Activated T-cell treated with anti-CD3 and anti-CD28 coated beads, Interleukin-2, amount 50 U/mL, for 4 hours (primary cell): ENCODE data around the gene TMCO4. TPM values are rescaled to one million over a fixed set of nuclear protein-coding genes. Genes with fewer than 3 reads are reported as not detected.
A peak's percentile ranks its signal among the peaks of the same experiment; 100 is the strongest.

Experiments used
- ATAC-seq, 2 donors: fragments of 200-7000 bp; cut with Tn5 transposase; one replicate each; pipeline ENCODE4 v1.10.0; 2021
- DNase-seq: peaks from one replicate; pipeline ENCODE4 v3.0.0-alpha.2; 2020
- H3K27me3 Mint-ChIP-seq: one replicate; pipeline ENCODE4 v1.8.0; 2021; ENCODE audit warnings: low read depth, mixed read lengths
- H3K36me3 Mint-ChIP-seq: one replicate; pipeline ENCODE4 v1.8.0; 2022; ENCODE audit warnings: mixed read lengths; ENCODE audit not compliant: insufficient read depth
- H3K4me1 Mint-ChIP-seq: one replicate; pipeline ENCODE4 v1.8.0; 2021; ENCODE audit warnings: low read depth, mixed read lengths
- H3K4me3 Mint-ChIP-seq: one replicate; pipeline ENCODE4 v1.8.0; 2021; ENCODE audit warnings: mild to moderate bottlenecking, moderate library complexity, mixed read lengths
- H3K9me3 Mint-ChIP-seq: one replicate; pipeline ENCODE4 v1.8.0; 2021; ENCODE audit warnings: mixed read lengths
- total RNA-seq, 3 donors: library from RNA; stranded (reverse); gene quantifications; one replicate each; pipeline ENCODE4 v1.2.1, GENCODE V29; 2021

The TMCO4 gene
- total RNA-seq, 3 donors from 2014 or later = 10.4 to 16.1 (median 13.2) TPM

DNA sequence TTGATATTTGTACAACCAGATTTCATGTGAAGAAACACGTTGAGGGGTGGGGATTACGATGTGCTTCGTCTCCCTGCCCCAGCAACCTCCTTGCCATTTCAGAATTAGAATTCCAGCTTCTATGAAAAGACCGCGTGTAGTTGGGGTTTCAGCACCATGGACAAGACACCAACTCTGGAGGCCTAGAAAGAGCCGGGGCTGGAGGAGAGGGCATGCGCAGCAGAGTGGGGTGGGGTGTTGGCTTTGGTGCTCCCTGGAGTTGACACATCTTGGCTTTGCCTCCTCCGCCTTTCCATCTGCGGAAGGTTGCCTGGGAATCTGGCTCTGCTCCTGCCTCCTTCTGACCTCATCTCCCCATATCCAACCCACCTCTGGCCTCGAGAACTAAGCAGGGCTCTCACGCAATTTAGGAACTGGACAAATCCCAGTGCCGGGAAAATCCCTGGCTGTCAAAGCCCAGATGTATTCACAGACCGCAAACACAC lies 123.2 kb downstream of the TMCO4 start:
- Mint-ChIP-seq H3K4me1 (no peaks in the 10 kb centered on the region), H3K4me3 (no peak overlapping the region), H3K36me3 (no peaks in the 10 kb centered on the region), H3K27me3 (no peaks in the 10 kb centered on the region), H3K9me3 (no peaks in the 10 kb centered on the region)
- ATAC-seq = no peak
- no peak for DNase-seq

DNA sequence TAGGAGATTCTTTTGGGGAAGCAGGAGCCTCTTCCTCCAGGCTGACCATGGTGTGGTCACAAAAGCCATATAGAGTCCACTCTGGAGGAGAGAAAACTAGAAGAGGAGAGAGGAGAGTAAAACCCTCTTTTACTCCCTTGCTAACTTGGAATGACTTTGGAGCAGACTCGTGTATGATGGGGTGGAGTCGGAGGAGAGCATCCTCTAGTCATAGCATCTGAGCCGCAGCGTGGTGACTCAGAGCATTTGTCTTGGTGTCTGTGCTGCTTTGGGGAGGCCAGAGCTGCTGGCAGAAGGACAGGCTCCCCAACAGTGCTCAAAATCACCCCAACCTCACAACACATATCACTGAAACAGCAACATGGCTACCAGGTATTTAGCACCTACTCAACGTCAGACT lies 123.9 kb downstream of the TMCO4 start:
- Mint-ChIP-seq H3K36me3 (no peaks in the 10 kb centered on the region), H3K27me3 (no peaks in the 10 kb centered on the region), H3K4me3 (no peak overlapping the region), H3K4me1 (no peaks in the 10 kb centered on the region), H3K9me3 (no peaks in the 10 kb centered on the region)
- DNase-seq (no peak), ATAC-seq (no peak)

DNA sequence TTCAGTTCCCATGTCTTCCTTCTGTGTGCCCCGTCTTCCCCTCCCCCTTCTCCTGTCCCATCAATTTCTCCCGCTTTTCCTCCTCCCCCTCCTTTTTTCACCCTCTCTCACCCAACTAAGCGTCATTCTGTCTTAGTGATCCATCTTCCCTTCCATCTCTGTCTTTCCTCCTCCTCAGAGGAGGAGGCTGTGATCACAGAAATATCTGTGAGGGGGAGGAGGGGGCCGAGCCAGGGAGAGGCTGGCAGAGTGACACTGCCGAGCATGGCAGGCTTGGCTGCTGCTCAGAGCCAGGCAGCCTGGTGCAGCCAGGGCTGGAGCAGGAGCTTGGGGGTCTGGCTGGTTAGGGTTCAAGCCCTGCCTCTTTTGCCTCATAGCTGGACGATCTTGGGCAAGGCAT lies 127.5 kb downstream of the TMCO4 start:
- ATAC-seq (no peak), DNase-seq (no peak)
- Mint-ChIP-seq H3K4me3 (no peak overlapping the region), H3K4me1 (peaks cover 2% of the 10 kb centered on the region), H3K27me3 (no peaks in the 10 kb centered on the region), H3K9me3 (no peaks in the 10 kb centered on the region), H3K36me3 (no peaks in the 10 kb centered on the region)

DNA sequence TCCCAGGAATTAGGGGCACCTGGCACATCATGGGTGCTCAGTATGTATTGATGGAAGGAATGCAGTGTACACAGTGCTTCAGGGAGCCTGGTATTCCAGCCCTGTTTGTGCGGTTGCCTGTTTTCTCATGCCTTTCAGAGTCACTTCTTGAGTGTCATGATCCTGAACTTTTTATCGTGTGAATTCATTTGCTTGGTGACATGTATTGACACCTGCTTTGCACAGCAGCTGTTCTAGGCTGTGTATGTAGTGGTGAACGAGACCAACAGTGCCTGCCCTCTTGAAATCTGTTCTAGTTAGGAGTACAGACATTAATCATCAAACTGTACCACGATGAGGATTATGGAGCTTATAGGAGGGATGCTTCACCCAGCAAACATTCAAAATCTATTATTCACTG lies 128.9 kb downstream of the TMCO4 start:
- H3K36me3 Mint-ChIP-seq = no peaks in the 10 kb centered on the region
- H3K4me1 Mint-ChIP-seq = peaks cover 14% of the 10 kb centered on the region
- DNase-seq (no peak), ATAC-seq (no peak)
- H3K9me3 Mint-ChIP-seq = no peaks in the 10 kb centered on the region
- no peak overlapping the region for H3K4me3 Mint-ChIP-seq
- H3K27me3 Mint-ChIP-seq = peaks cover 9% of the 10 kb centered on the region

DNA sequence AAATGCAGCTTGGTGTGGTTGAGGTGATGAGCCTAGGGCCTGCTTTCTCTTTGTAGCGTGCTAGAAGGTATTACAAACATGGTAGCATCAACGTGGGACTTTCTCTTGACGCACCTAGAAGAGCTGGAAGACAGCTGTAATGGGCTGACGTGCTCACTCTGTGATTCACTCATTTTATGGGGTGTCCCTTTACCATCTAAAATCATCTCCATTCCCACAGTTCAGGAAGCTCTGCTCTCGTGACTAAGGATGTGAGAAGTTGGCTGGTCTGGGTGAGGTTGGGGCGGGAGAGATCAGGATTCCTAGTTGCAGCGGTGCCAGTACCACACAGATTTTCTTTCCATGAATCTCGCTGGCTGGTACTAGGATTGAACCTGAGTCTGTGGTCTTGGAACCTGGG lies 130.8 kb downstream of the TMCO4 start:
- Mint-ChIP-seq H3K27me3 (peaks cover 10% of the 10 kb centered on the region), H3K4me1 (peaks cover 19% of the 10 kb centered on the region), H3K4me3 (no peak overlapping the region), H3K9me3 (no peaks in the 10 kb centered on the region), H3K36me3 (no peaks in the 10 kb centered on the region)
- no peak for ATAC-seq
- no peak for DNase-seq

DNA sequence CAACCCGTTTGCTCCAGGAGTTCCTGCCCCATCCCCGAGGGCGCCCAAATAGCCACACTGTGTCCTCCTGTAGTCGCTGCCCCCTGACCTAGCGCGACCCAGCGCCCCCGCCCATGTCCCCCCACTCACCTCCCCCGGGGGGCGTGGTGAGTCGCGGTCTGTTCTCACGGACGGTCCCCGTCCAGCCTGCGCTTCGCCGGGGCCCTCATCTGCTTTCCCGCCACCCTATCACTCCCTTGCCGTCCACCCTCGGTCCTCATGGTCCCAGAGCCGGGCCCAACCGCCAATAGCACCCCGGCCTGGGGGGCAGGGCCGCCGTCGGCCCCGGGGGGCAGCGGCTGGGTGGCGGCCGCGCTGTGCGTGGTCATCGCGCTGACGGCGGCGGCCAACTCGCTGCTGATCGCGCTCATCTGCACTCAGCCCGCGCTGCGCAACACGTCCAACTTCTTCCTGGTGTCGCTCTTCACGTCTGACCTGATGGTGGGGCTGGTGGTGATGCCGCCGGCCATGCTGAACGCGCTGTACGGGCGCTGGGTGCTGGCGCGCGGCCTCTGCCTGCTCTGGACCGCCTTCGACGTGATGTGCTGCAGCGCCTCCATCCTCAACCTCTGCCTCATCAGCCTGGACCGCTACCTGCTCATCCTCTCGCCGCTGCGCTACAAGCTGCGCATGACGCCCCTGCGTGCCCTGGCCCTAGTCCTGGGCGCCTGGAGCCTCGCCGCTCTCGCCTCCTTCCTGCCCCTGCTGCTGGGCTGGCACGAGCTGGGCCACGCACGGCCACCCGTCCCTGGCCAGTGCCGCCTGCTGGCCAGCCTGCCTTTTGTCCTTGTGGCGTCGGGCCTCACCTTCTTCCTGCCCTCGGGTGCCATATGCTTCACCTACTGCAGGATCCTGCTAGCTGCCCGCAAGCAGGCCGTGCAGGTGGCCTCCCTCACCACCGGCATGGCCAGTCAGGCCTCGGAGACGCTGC lies 133.9 kb downstream of the TMCO4 start:
- H3K4me3 Mint-ChIP-seq = peak overlapping the region; percentile 74
- peaks cover 11% of the 10 kb centered on the region for H3K27me3 Mint-ChIP-seq
- H3K4me1 Mint-ChIP-seq = peaks cover 23% of the 10 kb centered on the region
- DNase-seq (no peak), ATAC-seq (no peak)
- H3K9me3 Mint-ChIP-seq = no peaks in the 10 kb centered on the region
- H3K36me3 Mint-ChIP-seq = no peaks in the 10 kb centered on the region

DNA sequence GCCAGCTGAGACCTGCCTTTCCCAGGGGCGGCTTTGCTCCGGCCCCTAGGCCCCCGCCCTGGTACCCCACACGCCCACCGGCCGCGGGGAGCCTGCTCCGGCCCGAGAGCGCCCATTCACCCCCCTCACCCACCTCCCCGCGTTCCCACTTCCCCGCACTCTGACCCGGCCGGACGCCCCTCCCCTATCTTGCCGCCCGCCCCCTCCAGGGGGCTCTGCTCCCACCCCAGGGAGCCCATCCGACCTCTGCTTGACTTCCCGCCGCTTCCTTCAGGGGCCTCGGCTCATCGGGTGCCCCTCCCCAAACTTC lies 134.6 kb downstream of the TMCO4 start:
- H3K27me3 Mint-ChIP-seq = peaks cover 11% of the 10 kb centered on the region
- DNase-seq = no peak
- no peaks in the 10 kb centered on the region for H3K9me3 Mint-ChIP-seq
- H3K36me3 Mint-ChIP-seq = no peaks in the 10 kb centered on the region
- H3K4me1 Mint-ChIP-seq = peaks cover 23% of the 10 kb centered on the region
- peak overlapping the region; percentile 60 for H3K4me3 Mint-ChIP-seq
- ATAC-seq = peak; percentile 11

DNA sequence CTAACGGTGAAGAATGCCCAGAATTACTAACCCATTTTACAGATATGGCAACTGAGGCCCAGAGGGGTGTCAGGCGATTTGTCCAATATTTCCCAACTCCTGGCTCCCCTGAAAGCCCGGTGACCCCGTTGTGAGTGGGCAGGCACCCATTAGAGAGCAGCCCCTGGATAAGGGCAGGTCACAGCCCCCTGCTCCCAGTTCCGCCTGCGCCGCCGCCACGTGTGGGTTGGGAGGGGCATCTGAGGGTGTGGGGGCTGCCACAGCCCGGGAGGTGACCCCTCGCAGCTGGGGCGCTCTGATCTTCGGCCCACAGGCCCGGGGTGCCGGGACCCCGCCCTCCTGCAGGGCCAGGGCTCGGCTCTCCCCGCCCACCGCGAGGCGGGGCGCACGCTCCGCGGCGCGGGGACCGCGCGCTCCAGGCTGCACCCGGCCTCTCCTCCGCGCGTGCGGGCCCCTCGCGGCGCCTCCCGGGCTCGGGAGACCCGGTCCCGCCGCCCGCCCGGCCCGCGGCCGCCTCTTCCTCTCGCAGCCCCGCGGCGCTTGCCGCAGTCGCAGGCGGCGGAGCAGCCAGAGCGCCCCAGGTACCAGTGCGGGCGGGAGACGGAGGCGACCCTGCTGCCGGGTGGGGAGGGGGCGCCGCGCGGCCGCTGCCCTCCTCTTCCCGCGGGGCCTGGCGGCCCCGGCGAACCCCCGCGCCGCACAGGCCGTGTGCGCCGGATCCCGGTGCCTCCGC lies 135.1 kb downstream of the TMCO4 start, which contains the start of gene HTR6:
HTR6 (plus strand) TSS at position 423 of the 733 bp plus-strand sequence. CDS start 879 bp downstream, outside the sequence.
- Mint-ChIP-seq H3K4me1 (peaks cover 22% of the 10 kb centered on the region), H3K27me3 (peaks cover 11% of the 10 kb centered on the region), H3K4me3 (peak within 1 kb of the TSS; percentile 60), H3K36me3 (no peaks in the 10 kb centered on the region), H3K9me3 (no peaks in the 10 kb centered on the region)
- DNase-seq (no peak), ATAC-seq (peak; percentile 71 to 76)

DNA sequence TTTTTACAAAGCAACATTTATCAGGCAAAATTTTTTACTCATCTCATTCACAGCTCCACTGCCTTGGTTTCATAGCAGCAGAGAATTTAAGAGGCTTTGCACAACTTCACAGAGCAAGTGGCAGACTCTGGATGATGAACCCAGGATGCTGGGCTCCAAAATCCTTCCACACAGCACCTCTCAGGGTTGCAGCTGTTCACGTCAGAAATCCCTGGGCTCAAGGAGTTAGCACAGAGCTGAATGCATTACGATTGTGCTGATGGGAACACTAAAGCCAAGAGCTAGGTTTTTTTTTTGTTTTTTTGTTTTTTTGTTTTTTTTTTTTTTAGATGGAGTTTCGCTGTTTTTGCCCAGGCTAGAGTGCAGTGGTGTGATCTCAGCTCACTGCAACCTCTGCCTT lies 137.4 kb downstream of the TMCO4 start:
- no peaks in the 10 kb centered on the region for H3K9me3 Mint-ChIP-seq
- no peaks in the 10 kb centered on the region for H3K36me3 Mint-ChIP-seq
- DNase-seq = no peak
- H3K27me3 Mint-ChIP-seq = peaks cover 11% of the 10 kb centered on the region
- peaks cover 27% of the 10 kb centered on the region for H3K4me1 Mint-ChIP-seq
- no peak for ATAC-seq
- H3K4me3 Mint-ChIP-seq = no peak overlapping the region

DNA sequence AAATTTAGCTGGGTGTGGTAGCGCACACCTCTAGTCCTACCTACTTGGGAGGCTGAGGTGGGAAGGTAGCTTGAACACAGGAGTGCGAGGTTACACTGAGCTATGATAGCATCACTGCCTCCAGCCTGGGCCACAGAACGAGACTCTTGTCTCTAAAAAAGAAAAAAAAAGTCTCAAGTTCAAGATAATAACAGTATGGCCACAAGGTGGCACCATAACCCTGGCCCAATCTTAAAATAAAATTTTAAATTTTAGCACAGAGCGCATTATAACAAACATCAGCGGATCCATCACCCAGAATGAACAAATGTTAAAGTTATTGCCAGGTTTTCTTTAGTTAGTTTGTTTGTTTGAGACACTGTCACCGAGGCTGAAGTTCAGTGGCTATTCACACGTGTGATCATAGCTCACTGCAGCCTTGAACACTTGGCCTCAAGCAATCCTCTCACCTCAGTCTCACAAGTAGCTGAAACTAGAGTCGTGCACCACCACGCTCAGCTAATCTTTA lies 137.9 kb downstream of the TMCO4 start:
- no peaks in the 10 kb centered on the region for H3K9me3 Mint-ChIP-seq
- ATAC-seq (no peak), DNase-seq (peak; percentile 38)
- H3K36me3 Mint-ChIP-seq = no peaks in the 10 kb centered on the region
- peaks cover 24% of the 10 kb centered on the region for H3K4me1 Mint-ChIP-seq
- H3K4me3 Mint-ChIP-seq = no peak overlapping the region
- H3K27me3 Mint-ChIP-seq = peaks cover 8% of the 10 kb centered on the region

DNA sequence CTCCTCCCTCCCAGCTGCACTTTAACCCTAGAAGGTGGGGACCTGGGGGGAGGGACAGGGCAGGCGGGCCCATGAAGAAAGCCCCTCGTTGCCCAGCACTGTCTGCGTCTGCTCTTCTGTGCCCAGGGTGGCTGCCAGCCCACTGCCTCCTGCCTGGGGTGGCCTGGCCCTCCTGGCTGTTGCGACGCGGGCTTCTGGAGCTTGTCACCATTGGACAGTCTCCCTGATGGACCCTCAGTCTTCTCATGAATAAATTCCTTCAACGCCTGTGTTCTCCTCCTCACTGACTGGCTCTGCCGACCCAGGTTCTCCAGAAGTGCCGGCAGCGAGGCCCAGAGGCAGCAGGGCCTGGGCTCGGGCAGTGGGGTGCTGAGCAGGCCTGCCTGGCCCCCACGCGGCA lies 141.5 kb downstream of the TMCO4 start:
- no peak for DNase-seq
- Mint-ChIP-seq H3K27me3 (peaks cover under 1% of the 10 kb centered on the region), H3K4me1 (peaks cover 11% of the 10 kb centered on the region), H3K36me3 (no peaks in the 10 kb centered on the region), H3K9me3 (no peaks in the 10 kb centered on the region), H3K4me3 (no peak overlapping the region)
- ATAC-seq = no peak

DNA sequence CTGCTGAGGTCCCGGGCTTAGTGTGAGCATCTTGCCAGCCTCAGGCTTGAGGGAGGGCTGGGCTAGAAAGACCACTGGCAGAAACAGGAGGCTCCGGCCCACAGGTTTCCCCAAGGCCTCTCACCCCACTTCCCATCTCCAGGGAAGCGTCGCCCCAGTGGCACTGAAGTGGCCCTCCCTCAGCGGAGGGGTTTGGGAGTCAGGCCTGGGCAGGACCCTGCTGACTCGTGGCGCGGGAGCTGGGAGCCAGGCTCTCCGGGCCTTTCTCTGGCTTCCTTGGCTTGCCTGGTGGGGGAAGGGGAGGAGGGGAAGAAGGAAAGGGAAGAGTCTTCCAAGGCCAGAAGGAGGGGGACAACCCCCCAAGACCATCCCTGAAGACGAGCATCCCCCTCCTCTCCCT lies 142.2 kb downstream of the TMCO4 start:
- no peak for ATAC-seq
- Mint-ChIP-seq H3K36me3 (no peaks in the 10 kb centered on the region), H3K4me3 (no peak overlapping the region), H3K4me1 (peaks cover 10% of the 10 kb centered on the region), H3K9me3 (no peaks in the 10 kb centered on the region), H3K27me3 (no peaks in the 10 kb centered on the region)
- no peak for DNase-seq

DNA sequence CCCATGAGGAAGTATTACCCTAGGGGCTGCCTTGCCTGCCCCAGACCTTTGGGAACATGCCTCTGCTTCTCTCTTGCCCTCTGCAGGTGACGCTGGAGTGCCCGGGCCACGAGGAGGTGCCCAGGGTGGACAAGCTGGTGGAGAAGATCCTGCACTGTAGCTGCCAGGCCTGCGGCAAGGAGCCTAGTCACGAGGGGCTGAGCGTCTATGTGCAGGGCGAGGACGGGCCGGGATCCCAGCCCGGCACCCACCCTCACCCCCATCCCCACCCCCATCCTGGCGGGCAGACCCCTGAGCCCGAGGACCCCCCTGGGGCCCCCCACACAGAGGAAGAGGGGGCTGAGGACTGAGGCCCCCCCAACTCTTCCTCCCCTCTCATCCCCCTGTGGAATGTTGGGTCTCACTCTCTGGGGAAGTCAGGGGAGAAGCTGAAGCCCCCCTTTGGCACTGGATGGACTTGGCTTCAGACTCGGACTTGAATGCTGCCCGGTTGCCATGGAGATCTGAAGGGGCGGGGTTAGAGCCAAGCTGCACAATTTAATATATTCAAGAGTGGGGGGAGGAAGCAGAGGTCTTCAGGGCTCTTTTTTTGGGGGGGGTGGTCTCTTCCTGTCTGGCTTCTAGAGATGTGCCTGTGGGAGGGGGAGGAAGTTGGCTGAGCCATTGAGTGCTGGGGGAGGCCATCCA lies 142.8 kb downstream of the TMCO4 start:
- Mint-ChIP-seq H3K4me1 (peaks cover 10% of the 10 kb centered on the region), H3K36me3 (no peaks in the 10 kb centered on the region), H3K9me3 (no peaks in the 10 kb centered on the region), H3K27me3 (no peaks in the 10 kb centered on the region), H3K4me3 (no peak overlapping the region)
- ATAC-seq = no peak
- DNase-seq = no peak

DNA sequence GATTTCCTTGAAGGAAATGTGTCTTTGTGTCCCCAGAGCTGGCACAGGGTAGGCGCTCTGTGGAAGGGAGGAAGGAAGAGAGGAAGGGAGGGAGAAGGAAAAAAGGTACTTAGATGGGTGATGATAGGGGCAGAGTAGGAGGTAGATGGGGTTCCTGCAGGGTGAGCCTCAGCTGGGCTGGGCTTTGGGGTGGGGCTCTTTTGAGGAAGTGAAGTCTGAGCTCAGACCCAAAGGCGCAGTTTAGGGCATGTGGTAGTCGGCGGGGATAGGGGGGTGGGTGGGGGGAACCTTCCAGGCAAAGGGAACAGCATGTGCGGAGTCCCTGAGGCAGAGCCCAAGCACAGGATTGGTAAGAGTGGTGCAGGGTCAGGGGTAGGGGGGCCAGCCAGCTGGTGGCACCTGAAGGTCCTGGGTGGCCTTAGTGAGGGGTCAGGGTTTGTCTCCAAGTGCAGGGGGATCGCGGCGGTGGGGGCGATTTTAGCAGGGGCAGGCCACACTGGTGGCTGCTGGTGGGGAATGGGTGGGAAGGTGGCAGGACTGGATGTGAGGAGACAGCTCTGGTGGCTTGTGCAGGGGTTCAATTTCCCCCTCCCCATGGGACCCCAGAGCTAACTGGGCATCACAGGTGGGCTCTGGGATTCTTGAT lies 143.5 kb downstream of the TMCO4 start:
- Mint-ChIP-seq H3K4me3 (no peak overlapping the region), H3K9me3 (no peaks in the 10 kb centered on the region), H3K27me3 (no peaks in the 10 kb centered on the region), H3K4me1 (peaks cover 10% of the 10 kb centered on the region), H3K36me3 (no peaks in the 10 kb centered on the region)
- ATAC-seq (no peak), DNase-seq (no peak)
